HG03159 (cell line): ENCODE results near the gene TIFAB.
A peak's percentile ranks its signal among the peaks of the same experiment; 100 is the strongest.

ENCODE experiments used
- ATAC-seq: cut with Tn5 transposase; IDR thresholded peaks from one replicate; pipeline ENCODE4 v1.9.1; 2021; ENCODE audit warnings: mild to moderate bottlenecking, moderate library complexity; ENCODE audit not compliant: unreplicated experiment

The TIFAB gene

DNA sequence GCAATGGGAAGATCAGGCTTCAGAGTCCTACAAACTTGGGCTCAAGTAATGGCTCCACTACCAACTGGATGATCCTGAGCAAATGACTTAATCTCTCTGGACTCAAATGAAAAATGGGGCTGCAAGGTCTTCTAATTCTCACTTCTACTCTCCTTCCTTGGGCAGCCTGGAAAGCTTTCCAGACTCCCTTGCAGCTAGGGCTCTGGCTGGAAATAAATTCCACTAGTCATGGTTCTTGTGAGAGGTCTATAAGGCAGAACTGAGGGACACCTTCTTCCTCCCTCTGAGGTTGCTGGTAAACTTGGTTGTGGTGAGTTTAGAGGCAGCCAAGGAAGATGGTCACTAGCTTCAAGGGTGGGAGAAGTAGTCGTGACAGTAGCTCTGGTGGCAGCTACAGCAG, 23.6 kb downstream of the TIFAB start:
- no peak for ATAC-seq

- peak; percentile 96 for ATAC-seq
These were observed 25.8 kb downstream of the TIFAB start for GRCh38 chr5:135426102-135427082.

DNA sequence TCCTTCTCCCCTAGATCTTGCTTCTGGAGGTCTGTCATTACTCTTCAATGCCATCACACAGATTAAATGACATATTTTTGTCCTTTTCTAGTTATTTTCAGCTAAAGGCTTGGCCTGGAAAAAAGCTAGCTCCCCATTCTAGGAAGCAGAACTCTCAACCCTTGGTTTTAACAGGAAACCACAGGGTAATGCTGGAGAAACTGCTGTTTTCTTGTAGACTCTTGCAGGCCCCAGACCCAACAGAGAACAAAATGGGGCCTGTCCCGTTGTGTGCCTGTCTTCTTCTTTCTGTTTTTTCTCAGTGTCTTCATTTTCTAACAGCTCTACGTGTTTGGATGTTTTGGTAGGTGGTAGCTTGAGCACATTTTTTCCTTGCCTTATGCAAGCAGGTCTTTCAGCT, 26.5 kb downstream of the TIFAB start:
- no peak for ATAC-seq

- no peak for ATAC-seq
These were observed 28.3 kb downstream of the TIFAB start for GRCh38 chr5:135423846-135424168.

- no peak for ATAC-seq
These were observed 28.9 kb downstream of the TIFAB start for GRCh38 chr5:135423146-135423845.

GRCh38 chr5:135422419-135422818, 29.7 kb downstream of the TIFAB start:
- ATAC-seq = no peak

- ATAC-seq = no peak
These were observed 35.1 kb downstream of the TIFAB start for GRCh38 chr5:135417083-135417482.

DNA sequence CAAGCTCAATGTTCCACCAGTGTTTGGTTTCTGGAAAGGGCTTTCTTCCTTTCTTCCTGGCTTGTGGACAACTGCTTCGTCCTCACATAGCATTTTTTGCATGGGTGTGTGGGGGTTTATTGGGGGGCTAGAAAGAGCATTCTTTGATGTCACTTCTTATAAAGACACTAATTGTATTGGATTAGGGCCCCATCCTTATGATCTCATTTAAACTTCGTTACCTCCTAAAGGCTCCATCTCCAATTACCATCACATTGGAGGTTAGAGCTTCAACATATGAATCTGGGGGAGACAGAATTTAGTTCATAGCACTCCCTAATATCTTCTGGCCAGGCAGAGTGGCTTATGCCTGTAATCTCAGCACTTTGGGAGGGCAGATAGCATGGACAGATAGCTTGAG, 47.1 kb downstream of the TIFAB start:
- ATAC-seq = no peak

GRCh38 chr5:135402031-135402430, 50.1 kb downstream of the TIFAB start:
- ATAC-seq = no peak

DNA sequence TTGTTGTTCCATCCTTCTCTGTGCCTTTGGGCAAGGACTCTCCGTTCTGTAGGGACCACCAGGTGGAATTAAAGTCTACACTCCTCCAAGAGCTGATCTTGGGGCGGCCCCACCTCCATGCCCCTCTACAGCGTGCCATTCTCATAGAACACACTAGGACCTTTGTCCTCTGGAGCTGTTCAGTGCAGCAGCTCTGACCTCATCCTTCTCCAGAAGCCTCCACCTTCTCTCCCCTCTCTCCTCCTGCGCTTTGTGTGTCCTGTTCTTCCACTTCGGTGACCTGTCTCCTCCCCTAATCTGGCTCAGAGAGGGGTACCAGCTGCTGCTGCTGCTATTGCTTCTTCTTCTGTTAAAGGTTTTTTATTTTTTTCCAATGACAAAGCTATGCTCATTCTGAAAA, 51.3 kb downstream of the TIFAB start:
- no peak for ATAC-seq

- no peak for ATAC-seq
These were observed 52.2 kb downstream of the TIFAB start for GRCh38 chr5:135399794-135400542.

DNA sequence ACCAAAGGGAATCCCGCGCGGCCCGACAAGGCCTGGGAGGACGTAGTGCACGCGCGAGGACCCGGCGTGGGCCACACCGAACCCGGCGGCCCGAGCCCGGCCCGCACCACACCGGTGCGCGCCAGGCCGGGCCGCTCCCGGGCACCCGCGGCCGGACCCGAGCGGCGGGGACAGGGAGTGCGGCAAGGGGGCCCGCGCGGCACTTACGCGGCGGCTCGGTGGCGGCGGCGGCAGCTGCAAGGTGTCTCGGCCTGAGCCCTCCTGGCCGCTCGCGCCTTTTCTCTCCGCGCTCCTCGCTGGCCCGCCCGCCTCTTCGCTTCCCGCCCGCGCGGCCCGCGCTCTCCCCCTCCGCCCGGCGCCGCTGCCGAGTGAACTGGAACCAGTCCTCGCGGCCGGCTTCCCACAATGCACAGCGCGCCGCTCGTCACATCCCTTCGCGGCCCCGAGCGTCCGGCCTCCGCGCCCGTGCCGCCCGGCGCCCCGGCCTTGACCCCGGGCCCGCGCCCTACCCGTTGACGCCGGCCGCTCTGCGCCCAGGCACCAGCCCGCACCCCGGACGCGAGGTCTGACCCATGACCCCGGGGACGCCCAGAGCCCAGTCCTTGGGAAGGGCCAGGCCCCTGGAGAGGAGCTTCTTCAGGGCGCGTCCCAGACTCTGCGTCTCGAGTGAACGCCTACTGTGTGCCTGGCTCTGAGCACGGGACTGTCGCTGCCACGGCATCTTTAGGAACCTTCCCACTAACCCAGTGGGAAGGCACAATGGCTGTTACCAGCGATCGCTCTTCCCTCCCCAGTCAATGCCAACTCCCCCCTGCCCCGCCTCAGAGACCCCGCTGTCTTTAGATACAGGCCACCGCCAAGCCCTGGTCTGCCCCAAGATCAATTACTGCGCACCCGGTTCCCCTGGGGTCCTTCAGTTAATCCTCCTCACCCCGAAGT, 53.0 kb downstream of the TIFAB start, which contains the start of gene MACROH2A1:
MACROH2A1 (minus strand) TSS at position 377 of the 939 bp plus-strand sequence. CDS start 10,138 bp downstream, outside the sequence.
- peak; percentile 88 for ATAC-seq

GRCh38 chr5:135398160-135398854, 53.8 kb downstream of the TIFAB start:
- no peak for ATAC-seq
